HG03095 (cell line): ENCODE measurements around the gene MRPS17.
A peak's percentile ranks its signal among the peaks of the same experiment; 100 is the strongest.
"Not testable (repeated sequence)": the region's sequence is repeated elsewhere in the genome, so short reads cannot be mapped to it uniquely, and the experiment has no call there.

Experiments used
- ATAC-seq: cut with Tn5 transposase; IDR thresholded peaks from one replicate; pipeline ENCODE4 v1.9.1; 2021; ENCODE audit warnings: moderate library complexity; ENCODE audit not compliant: unreplicated experiment

MRPS17 gene

GRCh38 chr7:55951637-55952351 lies at the start of gene MRPS17:
Gene MRPS17 (plus strand): TSS chr7:55951877. CDS start chr7:55953196, 1,319 bp downstream.
- peak; percentile 99 for ATAC-seq

- peak; percentile 97 for ATAC-seq
Measured at GRCh38 chr7:55903985-55904759, 47.5 kb upstream of the MRPS17 start.

- ATAC-seq: no peak
Measured at GRCh38 chr7:55912748-55913158, 38.9 kb upstream of the MRPS17 start.

- no peak for ATAC-seq
Measured at GRCh38 chr7:55917771-55918170, 33.9 kb upstream of the MRPS17 start.

- no peak for ATAC-seq
Measured at GRCh38 chr7:55928006-55928767, 23.5 kb upstream of the MRPS17 start.

GRCh38 chr7:55931421-55932151 lies 20.1 kb upstream of the MRPS17 start:
- ATAC-seq: no peak

GRCh38 chr7:55939514-55940123 lies 12.1 kb upstream of the MRPS17 start:
- ATAC-seq: no peak

GRCh38 chr7:55946545-55946944 lies 5.1 kb upstream of the MRPS17 start:
- no peak for ATAC-seq

GRCh38 chr7:55952352-55952671 lies 635 bp downstream of the MRPS17 start:
- ATAC-seq: not testable (repeated sequence)

GRCh38 chr7:55953707-55954475 lies 2.2 kb downstream of the MRPS17 start:
- ATAC-seq: no peak

- ATAC-seq: no peak
Measured at GRCh38 chr7:55957190-55957589, 5.5 kb downstream of the MRPS17 start.

- ATAC-seq: no peak
Measured at GRCh38 chr7:55962014-55962413, 10.3 kb downstream of the MRPS17 start.

GRCh38 chr7:55963584-55964168 lies 12.0 kb downstream of the MRPS17 start:
- ATAC-seq: no peak

- peak; percentile 73 for ATAC-seq
Measured at GRCh38 chr7:55964261-55965099, 12.8 kb downstream of the MRPS17 start, which contains the start of gene NIPSNAP2. Gene NIPSNAP2 (plus strand): TSS chr7:55964585. CDS start chr7:55964610, 25 bp downstream.

GRCh38 chr7:55965100-55965470 lies 13.4 kb downstream of the MRPS17 start:
- no peak for ATAC-seq

- ATAC-seq: no peak
Measured at GRCh38 chr7:55965805-55966421, 14.2 kb downstream of the MRPS17 start.

- ATAC-seq: no peak
Measured at GRCh38 chr7:55966851-55967250, 15.2 kb downstream of the MRPS17 start.

- no peak for ATAC-seq
Measured at GRCh38 chr7:55969391-55969790, 17.7 kb downstream of the MRPS17 start.
